CD4-positive, alpha-beta memory T cell (primary cell): ENCODE results near the gene COL27A1. TPM values are rescaled to one million over a fixed set of nuclear protein-coding genes. Genes with fewer than 3 reads are reported as not detected.

ENCODE experiments used
- CTCF ChIA-PET: fragments of 350-600 bp; sonication (Branson Sonifier 250); formaldehyde crosslinking; loops from one replicate; lab custom pipeline; 2021; ENCODE audit warnings: inconsistent platforms; ENCODE audit not compliant: partially characterized antibody; lab: Charles Lee
- POLR2A ChIA-PET: fragments of 350-600 bp; sonication (Branson Sonifier 250); formaldehyde crosslinking; loops from one replicate; lab custom pipeline; 2021; ENCODE audit not compliant: partially characterized antibody; lab: Charles Lee
- DNase-seq, 5 donors: peaks; one replicate each; pipeline versions ENCODE4 v3.0.0 to v3.0.0-alpha.2; 2020 to 2022; ENCODE audit warnings: mixed read lengths in 1 of 5
- H3K27ac ChIP-seq: one replicate; pipeline ENCODE4 v1.7.0; 2013; ENCODE audit warnings: low read depth, low read length
- H3K27me3 ChIP-seq: 2 replicates; pipeline ENCODE4 v1.7.0; 2013; ENCODE audit warnings: mild to moderate bottlenecking, low read length, moderate library complexity; ENCODE audit not compliant: insufficient read depth
- H3K36me3 ChIP-seq: 2 replicates; pipeline ENCODE4 v1.7.0; 2013; ENCODE audit warnings: mild to moderate bottlenecking, low read length, moderate library complexity; ENCODE audit not compliant: insufficient read depth
- H3K4me1 ChIP-seq: 2 replicates; pipeline ENCODE4 v1.7.0; 2013; ENCODE audit warnings: mild to moderate bottlenecking, low read length, moderate library complexity; ENCODE audit not compliant: insufficient read depth
- H3K4me3 ChIP-seq, 2 donors: one replicate each; pipeline ENCODE4 v1.7.0; 2013; ENCODE audit warnings: low read length in 2 of 2, mild to moderate bottlenecking in 1 of 2
- H3K9me3 ChIP-seq, 2 donors: one replicate each; pipeline ENCODE4 v1.7.0; 2013; ENCODE audit warnings: low read length in 2 of 2, control low read depth in 1 of 2; ENCODE audit not compliant: control insufficient read depth in 1 of 2
- H3K27ac Mint-ChIP-seq, 7 donors: one replicate each; pipeline ENCODE4 v1.8.0; 2020 to 2021; ENCODE audit warnings: mixed read lengths in 7 of 7, mild to moderate bottlenecking in 6 of 7, inconsistent platforms in 3 of 7, moderate library complexity in 3 of 7
- H3K27me3 Mint-ChIP-seq, 2 donors: one replicate each; pipeline ENCODE4 v1.8.0; 2020 to 2021; ENCODE audit warnings: mixed read lengths in 2 of 2
- H3K36me3 Mint-ChIP-seq, 2 donors: one replicate each; pipeline ENCODE4 v1.8.0; 2020 to 2021; ENCODE audit warnings: mixed read lengths in 2 of 2, inconsistent platforms in 1 of 2, mild to moderate bottlenecking in 1 of 2
- H3K4me1 Mint-ChIP-seq, 4 donors: one replicate each; pipeline ENCODE4 v1.8.0; 2020 to 2021; ENCODE audit warnings: mixed read lengths in 4 of 4, mild to moderate bottlenecking in 1 of 4
- H3K4me3 Mint-ChIP-seq, 8 donors: one replicate each; pipeline ENCODE4 v1.8.0; 2020 to 2021; ENCODE audit warnings: mixed read lengths in 8 of 8, mild to moderate bottlenecking in 7 of 8, moderate library complexity in 6 of 8, inconsistent platforms in 3 of 8
- H3K9me3 Mint-ChIP-seq, 8 donors: one replicate each; pipeline ENCODE4 v1.8.0; 2020 to 2021; ENCODE audit warnings: mixed read lengths in 8 of 8, mild to moderate bottlenecking in 5 of 8, inconsistent platforms in 3 of 8, moderate library complexity in 1 of 8
- intact Hi-C: fragments of 100-400 bp; cut with micrococcal nuclease; formaldehyde crosslinking; loops from one replicate; pipeline ENCODE4 v1.15.1; 2023
- polyA plus RNA-seq, 2 donors: library from polyadenylated mRNA; unstranded; fragments of 300-500 nt; fragmentation: Illumina TruSeq; gene quantifications; one replicate each; pipeline ENCODE4 v1.2.3, GENCODE V29; 2021
- total RNA-seq, 2 experiments: library from RNA; stranded (reverse); gene quantifications; one replicate each; pipeline ENCODE4 v1.2.3, GENCODE V29; 2021

COL27A1 gene
- total and polyA plus RNA-seq, 4 experiments from 2014 or later = 1.3 TPM; not detected in 2

DNA sequence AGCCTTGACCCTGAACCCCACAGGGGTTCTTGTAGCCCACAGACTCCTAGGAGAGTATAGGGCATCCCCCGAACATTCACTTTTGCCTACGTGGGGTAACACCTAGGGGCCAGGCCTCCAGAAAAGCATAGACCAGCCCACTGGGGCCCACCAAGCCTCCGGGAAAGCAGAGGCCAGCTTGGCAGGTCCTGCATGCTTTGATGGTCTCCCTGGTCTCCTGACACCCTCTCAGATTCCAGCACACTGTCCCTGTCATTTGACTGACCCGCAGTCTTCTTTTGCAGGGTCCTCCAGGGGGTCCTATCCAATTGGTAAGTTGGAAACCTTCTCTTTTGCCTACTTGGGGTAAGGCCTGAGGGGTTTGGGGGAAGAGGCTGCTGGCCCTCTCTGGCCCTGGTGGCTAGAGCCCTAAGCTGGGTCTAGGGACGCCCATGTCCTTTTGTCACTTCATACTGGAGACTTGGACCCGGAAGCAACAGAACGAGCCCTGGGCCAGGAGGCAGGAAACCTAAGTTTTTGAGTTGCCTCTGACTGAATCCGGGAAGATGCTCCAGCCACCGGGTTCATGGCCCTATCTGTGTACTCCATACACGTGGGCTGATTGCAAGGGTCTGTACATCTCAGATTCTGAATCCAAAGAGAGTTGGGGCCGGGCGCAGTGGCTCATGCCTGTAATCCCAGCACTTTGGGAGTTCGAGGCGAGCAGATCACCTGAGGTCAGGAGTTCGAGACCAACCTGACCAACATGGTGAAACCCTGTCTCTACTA is 146.6 kb downstream of the COL27A1 start:
- Mint-ChIP-seq H3K4me1 (peaks cover 0 to 14% (median 5%) of the 10 kb centered on the region in 4 donors), H3K27ac (no peak overlapping the region), H3K4me3 (no peak overlapping the region), H3K9me3 (no peaks in the 10 kb centered on the region), H3K27me3 (no peaks in the 10 kb centered on the region), H3K36me3 (no peaks in the 10 kb centered on the region)
- Histone ChIP-seq H3K4me3 (no peak overlapping the region), H3K4me1 (peaks cover 3% of the 10 kb centered on the region), H3K9me3 (no peaks in the 10 kb centered on the region), H3K27me3 (no peaks in the 10 kb centered on the region), H3K27ac (no peak overlapping the region), H3K36me3 (no peaks in the 10 kb centered on the region)
- no peak for DNase-seq
- ChIA-PET CTCF (no interaction called here), POLR2A (no interaction called here)
- intact Hi-C loops = no loop called here

GRCh38 chr9:114302727-114303126 is 147.4 kb downstream of the COL27A1 start:
- POLR2A ChIA-PET = no interaction called here
- Mint-ChIP-seq H3K9me3 (no peaks in the 10 kb centered on the region), H3K4me3 (no peak overlapping the region), H3K27me3 (no peaks in the 10 kb centered on the region), H3K4me1 (peaks cover 0 to 14% (median 5%) of the 10 kb centered on the region in 4 donors), H3K27ac (no peak overlapping the region), H3K36me3 (no peaks in the 10 kb centered on the region)
- intact Hi-C loops = no loop called here
- no peaks in the 10 kb centered on the region for H3K27me3 ChIP-seq
- H3K9me3 ChIP-seq = no peaks in the 10 kb centered on the region
- H3K36me3 ChIP-seq = no peaks in the 10 kb centered on the region
- no peak overlapping the region for H3K4me3 ChIP-seq
- H3K27ac ChIP-seq = no peak overlapping the region
- CTCF ChIA-PET = no interaction called here
- peaks cover 3% of the 10 kb centered on the region for H3K4me1 ChIP-seq
- no peak for DNase-seq

DNA sequence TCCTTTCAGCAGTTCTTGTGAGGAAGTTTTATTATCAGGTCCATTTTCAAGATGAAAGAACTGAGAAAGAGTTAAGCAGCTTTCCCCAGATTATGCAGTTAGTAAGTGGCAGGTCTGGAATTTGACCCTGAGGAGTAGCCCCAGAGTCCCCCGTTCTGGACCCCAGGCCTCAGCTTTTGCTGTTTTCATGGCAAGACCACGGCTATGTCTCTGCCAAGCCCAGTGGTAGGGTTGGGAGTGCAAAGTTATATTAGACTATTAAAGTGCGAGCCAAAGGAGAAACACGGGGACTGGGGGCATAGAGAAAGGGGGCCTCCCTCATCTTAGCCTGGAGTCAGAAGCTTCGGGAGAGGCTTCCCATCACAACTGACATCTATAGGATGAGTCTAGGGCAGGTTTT is 148.2 kb downstream of the COL27A1 start:
- POLR2A ChIA-PET = no interaction called here
- H3K27ac ChIP-seq = no peak overlapping the region
- H3K27me3 ChIP-seq = no peaks in the 10 kb centered on the region
- Mint-ChIP-seq H3K4me1 (peaks cover 0 to 14% (median 5%) of the 10 kb centered on the region in 4 donors), H3K9me3 (no peaks in the 10 kb centered on the region), H3K27me3 (no peaks in the 10 kb centered on the region), H3K4me3 (no peak overlapping the region), H3K27ac (no peak overlapping the region), H3K36me3 (no peaks in the 10 kb centered on the region)
- no peak for DNase-seq
- peaks cover 3% of the 10 kb centered on the region for H3K4me1 ChIP-seq
- no peaks in the 10 kb centered on the region for H3K9me3 ChIP-seq
- intact Hi-C loops = no loop called here
- CTCF ChIA-PET = no interaction called here
- no peaks in the 10 kb centered on the region for H3K36me3 ChIP-seq
- H3K4me3 ChIP-seq = no peak overlapping the region

GRCh38 chr9:114303977-114304376 is 148.6 kb downstream of the COL27A1 start:
- no peak overlapping the region for H3K27ac ChIP-seq
- H3K9me3 Mint-ChIP-seq = no peaks in the 10 kb centered on the region
- no peak overlapping the region for H3K4me3 ChIP-seq
- no peaks in the 10 kb centered on the region for H3K36me3 Mint-ChIP-seq
- H3K9me3 ChIP-seq = no peaks in the 10 kb centered on the region
- H3K4me3 Mint-ChIP-seq = no peak overlapping the region
- ChIA-PET CTCF (no interaction called here), POLR2A (no interaction called here)
- no peaks in the 10 kb centered on the region for H3K36me3 ChIP-seq
- no peaks in the 10 kb centered on the region for H3K27me3 ChIP-seq
- H3K27ac Mint-ChIP-seq = peak overlapping the region in 1 of 7 donors; percentile 53
- peaks cover 0 to 14% (median 5%) of the 10 kb centered on the region in 4 donors for H3K4me1 Mint-ChIP-seq
- H3K4me1 ChIP-seq = peaks cover 3% of the 10 kb centered on the region
- no peaks in the 10 kb centered on the region for H3K27me3 Mint-ChIP-seq
- intact Hi-C loops = no loop called here
- no peak for DNase-seq

GRCh38 chr9:114304416-114305188 is 149.3 kb downstream of the COL27A1 start:
- Mint-ChIP-seq H3K27ac (peak overlapping the region in 1 of 7 donors; percentile 53), H3K27me3 (no peaks in the 10 kb centered on the region)

DNA sequence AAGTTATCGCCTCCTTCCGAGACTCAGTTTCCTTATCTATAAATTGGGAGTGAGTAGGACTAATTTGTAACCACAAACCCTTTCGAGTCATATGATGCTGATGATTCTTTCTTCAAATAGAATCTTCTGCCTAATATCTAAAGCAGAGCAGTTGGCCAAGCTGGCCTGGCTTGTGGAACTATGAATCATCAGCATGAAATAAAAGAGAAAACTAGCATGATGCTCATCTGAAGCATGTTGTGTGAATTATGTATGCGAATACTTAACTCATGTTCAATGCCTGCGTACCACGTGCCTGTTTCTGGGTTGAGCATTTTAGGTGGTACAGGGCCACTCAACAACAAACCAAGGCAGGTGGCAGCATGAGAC is 152.5 kb downstream of the COL27A1 start:
- no peaks in the 10 kb centered on the region for H3K27me3 Mint-ChIP-seq
- H3K4me3 Mint-ChIP-seq = no peak overlapping the region
- intact Hi-C loops = no loop called here
- CTCF ChIA-PET = interaction anchor here (1.2 kb wide), 1 partner anchor 8 kb away, joined by 3 read pairs; no protein-coding TSS in a partner anchor
- no peak overlapping the region for H3K27ac Mint-ChIP-seq
- no peak overlapping the region for H3K4me3 ChIP-seq
- peaks cover 0 to 14% (median 5%) of the 10 kb centered on the region in 4 donors for H3K4me1 Mint-ChIP-seq
- no peaks in the 10 kb centered on the region for H3K9me3 Mint-ChIP-seq
- no peaks in the 10 kb centered on the region for H3K36me3 ChIP-seq
- POLR2A ChIA-PET = no interaction called here
- H3K4me1 ChIP-seq = peaks cover 3% of the 10 kb centered on the region
- no peak for DNase-seq
- no peaks in the 10 kb centered on the region for H3K9me3 ChIP-seq
- H3K27me3 ChIP-seq = no peaks in the 10 kb centered on the region
- no peaks in the 10 kb centered on the region for H3K36me3 Mint-ChIP-seq
- no peak overlapping the region for H3K27ac ChIP-seq

More at GRCh38 chr9:114304416-114305188, 149.3 kb downstream of the COL27A1 start:
- no peak overlapping the region for H3K4me3 ChIP-seq
- H3K36me3 Mint-ChIP-seq = no peaks in the 10 kb centered on the region
- H3K4me3 Mint-ChIP-seq = no peak overlapping the region
- H3K36me3 ChIP-seq = no peaks in the 10 kb centered on the region
- intact Hi-C loops = no loop called here
- POLR2A ChIA-PET = no interaction called here
- H3K9me3 Mint-ChIP-seq = no peaks in the 10 kb centered on the region
- DNase-seq = no peak
- peaks cover 3% of the 10 kb centered on the region for H3K4me1 ChIP-seq
- H3K27ac ChIP-seq = no peak overlapping the region
- no peaks in the 10 kb centered on the region for H3K27me3 ChIP-seq
- CTCF ChIA-PET = interaction anchor here (1.0 kb wide), 1 partner anchor 150 kb away, joined by 5 read pairs; the partner anchor contains the start of gene COL27A1
- H3K4me1 Mint-ChIP-seq = peaks cover 0 to 14% (median 5%) of the 10 kb centered on the region in 4 donors
- no peaks in the 10 kb centered on the region for H3K9me3 ChIP-seq

DNA sequence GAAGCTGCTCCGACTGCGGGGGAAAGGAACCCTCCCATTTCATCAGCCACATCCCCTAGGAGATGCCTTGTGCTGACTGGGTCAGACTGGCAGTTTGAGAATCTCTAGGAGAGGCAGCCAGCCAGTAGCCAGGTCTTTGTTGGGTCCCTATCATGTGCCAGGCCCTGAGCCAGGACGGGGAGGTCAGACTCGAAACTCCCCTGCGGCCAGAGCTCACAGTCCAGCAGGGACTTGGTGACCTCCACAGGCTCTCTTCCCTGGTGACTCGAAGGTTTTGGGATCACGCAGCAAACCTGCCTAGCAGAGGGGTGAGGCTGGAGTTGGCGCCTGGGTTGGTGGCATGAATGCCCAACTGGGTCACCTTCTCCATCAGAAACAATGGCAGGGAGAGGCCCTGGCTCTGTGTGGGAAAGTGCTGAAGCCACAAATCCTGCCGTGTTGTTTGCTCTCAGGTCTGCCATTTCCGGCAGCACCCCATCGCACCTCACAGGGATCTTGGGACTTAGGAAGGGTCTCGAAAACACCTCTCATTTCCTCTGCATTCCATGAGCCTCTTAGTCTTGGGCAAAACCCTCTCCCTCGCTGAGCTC is 153.1 kb downstream of the COL27A1 start:
- Mint-ChIP-seq H3K9me3 (no peaks in the 10 kb centered on the region), H3K27me3 (no peaks in the 10 kb centered on the region), H3K4me1 (peaks cover 0 to 14% (median 5%) of the 10 kb centered on the region in 4 donors), H3K4me3 (no peak overlapping the region), H3K36me3 (no peaks in the 10 kb centered on the region), H3K27ac (no peak overlapping the region)
- ChIA-PET CTCF (interaction anchor here (1.2 kb wide), 1 partner anchor 225 kb away, joined by 3 read pairs; no protein-coding TSS in a partner anchor), POLR2A (no interaction called here)
- H3K36me3 ChIP-seq = no peaks in the 10 kb centered on the region
- no peak overlapping the region for H3K4me3 ChIP-seq
- no peaks in the 10 kb centered on the region for H3K27me3 ChIP-seq
- no peak for DNase-seq
- no peak overlapping the region for H3K27ac ChIP-seq
- no peaks in the 10 kb centered on the region for H3K9me3 ChIP-seq
- H3K4me1 ChIP-seq = peaks cover 3% of the 10 kb centered on the region
- intact Hi-C loops = no loop called here
